GM03348 (cell line): ENCODE results near the gene RBM17.
"Not testable (repeated sequence)": the region's sequence is repeated elsewhere in the genome, so short reads cannot be mapped to it uniquely, and the experiment has no call there.

Experiments used
- DNase-seq: peaks from one replicate; pipeline ENCODE4 v3.0.0; 2012; ENCODE audit warnings: low spot score

Gene RBM17

GRCh38 chr10:6080417-6080973 lies 8.3 kb upstream of the RBM17 start:
- no peak for DNase-seq

GRCh38 chr10:6082496-6083395 lies 6.1 kb upstream of the RBM17 start:
- no peak for DNase-seq

GRCh38 chr10:6083523-6084475 lies 5.0 kb upstream of the RBM17 start:
- no peak for DNase-seq

- peak; percentile 89 for DNase-seq
Measured at GRCh38 chr10:6086375-6087233, 2.2 kb upstream of the RBM17 start.

GRCh38 chr10:6089334-6090219 lies 743 bp downstream of the RBM17 start:
- peak; percentile 37 for DNase-seq

GRCh38 chr10:6091630-6092029 lies 2.8 kb downstream of the RBM17 start:
- no peak for DNase-seq

GRCh38 chr10:6092731-6093130 lies 3.9 kb downstream of the RBM17 start:
- DNase-seq: no peak

- no peak for DNase-seq
Measured at GRCh38 chr10:6095810-6096570, 7.2 kb downstream of the RBM17 start.

GRCh38 chr10:6097063-6097462 lies 8.2 kb downstream of the RBM17 start:
- DNase-seq: no peak

- DNase-seq: no peak
Measured at GRCh38 chr10:6098156-6098555, 9.3 kb downstream of the RBM17 start.

GRCh38 chr10:6100370-6100769 lies 11.5 kb downstream of the RBM17 start:
- DNase-seq: no peak

GRCh38 chr10:6101181-6101580 lies 12.3 kb downstream of the RBM17 start:
- DNase-seq: no peak

- no peak for DNase-seq
Measured at GRCh38 chr10:6102128-6102527, 13.3 kb downstream of the RBM17 start.

GRCh38 chr10:6103591-6103990 lies 14.8 kb downstream of the RBM17 start:
- no peak for DNase-seq

- not testable (repeated sequence) for DNase-seq
Measured at GRCh38 chr10:6107616-6108015, 18.8 kb downstream of the RBM17 start.

- DNase-seq: no peak
Measured at GRCh38 chr10:6108072-6108471, 19.2 kb downstream of the RBM17 start.

GRCh38 chr10:6108631-6109443 lies 20.0 kb downstream of the RBM17 start:
- DNase-seq: peak; percentile 56

GRCh38 chr10:6109444-6109775 lies 20.6 kb downstream of the RBM17 start:
- no peak for DNase-seq

GRCh38 chr10:6110136-6110535 lies 21.3 kb downstream of the RBM17 start:
- DNase-seq: no peak
